ENCODE data around the gene MSRB3. TPM values are rescaled to one million over a fixed set of nuclear protein-coding genes. Genes with fewer than 3 reads are reported as not detected.

MSRB3 gene
- total RNA-seq, 1 experiment from 2014 or later = 1.8 TPM

DNA sequence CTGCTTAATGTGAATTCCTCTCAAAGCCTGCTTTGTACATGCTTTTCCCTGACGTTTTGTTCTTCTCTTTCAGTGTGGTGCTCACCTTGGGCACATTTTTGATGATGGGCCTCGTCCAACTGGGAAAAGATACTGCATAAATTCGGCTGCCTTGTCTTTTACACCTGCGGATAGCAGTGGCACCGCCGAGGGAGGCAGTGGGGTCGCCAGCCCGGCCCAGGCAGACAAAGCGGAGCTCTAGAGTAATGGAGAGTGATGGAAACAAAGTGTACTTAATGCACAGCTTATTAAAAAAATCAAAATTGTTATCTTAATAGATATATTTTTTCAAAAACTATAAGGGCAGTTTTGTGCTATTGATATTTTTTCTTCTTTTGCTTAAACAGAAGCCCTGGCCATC, 184.6 kb downstream of the MSRB3 start (continued):
- TF ChIP-seq, protein P1, sequence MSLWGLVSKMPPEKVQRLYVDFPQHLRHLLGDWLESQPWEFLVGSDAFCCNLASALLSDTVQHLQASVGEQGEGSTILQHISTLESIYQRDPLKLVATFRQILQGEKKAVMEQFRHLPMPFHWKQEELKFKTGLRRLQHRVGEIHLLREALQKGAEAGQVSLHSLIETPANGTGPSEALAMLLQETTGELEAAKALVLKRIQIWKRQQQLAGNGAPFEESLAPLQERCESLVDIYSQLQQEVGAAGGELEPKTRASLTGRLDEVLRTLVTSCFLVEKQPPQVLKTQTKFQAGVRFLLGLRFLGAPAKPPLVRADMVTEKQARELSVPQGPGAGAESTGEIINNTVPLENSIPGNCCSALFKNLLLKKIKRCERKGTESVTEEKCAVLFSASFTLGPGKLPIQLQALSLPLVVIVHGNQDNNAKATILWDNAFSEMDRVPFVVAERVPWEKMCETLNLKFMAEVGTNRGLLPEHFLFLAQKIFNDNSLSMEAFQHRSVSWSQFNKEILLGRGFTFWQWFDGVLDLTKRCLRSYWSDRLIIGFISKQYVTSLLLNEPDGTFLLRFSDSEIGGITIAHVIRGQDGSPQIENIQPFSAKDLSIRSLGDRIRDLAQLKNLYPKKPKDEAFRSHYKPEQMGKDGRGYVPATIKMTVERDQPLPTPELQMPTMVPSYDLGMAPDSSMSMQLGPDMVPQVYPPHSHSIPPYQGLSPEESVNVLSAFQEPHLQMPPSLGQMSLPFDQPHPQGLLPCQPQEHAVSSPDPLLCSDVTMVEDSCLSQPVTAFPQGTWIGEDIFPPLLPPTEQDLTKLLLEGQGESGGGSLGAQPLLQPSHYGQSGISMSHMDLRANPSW (CRISPR knock-in tag; conservative IDR thresholded peaks at IDR 0.05; ENCODE audit: low read depth) = no peak
- TF ChIP-seq, protein P2, sequence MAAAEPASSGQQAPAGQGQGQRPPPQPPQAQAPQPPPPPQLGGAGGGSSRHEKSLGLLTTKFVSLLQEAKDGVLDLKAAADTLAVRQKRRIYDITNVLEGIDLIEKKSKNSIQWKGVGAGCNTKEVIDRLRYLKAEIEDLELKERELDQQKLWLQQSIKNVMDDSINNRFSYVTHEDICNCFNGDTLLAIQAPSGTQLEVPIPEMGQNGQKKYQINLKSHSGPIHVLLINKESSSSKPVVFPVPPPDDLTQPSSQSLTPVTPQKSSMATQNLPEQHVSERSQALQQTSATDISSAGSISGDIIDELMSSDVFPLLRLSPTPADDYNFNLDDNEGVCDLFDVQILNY (CRISPR knock-in tag; IDR thresholded peaks at IDR 0.05) = no peak
- TF ChIP-seq TEAD4 (CRISPR knock-in tag; IDR thresholded peaks at IDR 0.05) (no peak), TEAD1 (CRISPR knock-in tag; IDR thresholded peaks at IDR 0.05) (no peak), ATF1 (CRISPR knock-in tag; IDR thresholded peaks at IDR 0.05) (no peak)
- TF ChIP-seq, protein P3, sequence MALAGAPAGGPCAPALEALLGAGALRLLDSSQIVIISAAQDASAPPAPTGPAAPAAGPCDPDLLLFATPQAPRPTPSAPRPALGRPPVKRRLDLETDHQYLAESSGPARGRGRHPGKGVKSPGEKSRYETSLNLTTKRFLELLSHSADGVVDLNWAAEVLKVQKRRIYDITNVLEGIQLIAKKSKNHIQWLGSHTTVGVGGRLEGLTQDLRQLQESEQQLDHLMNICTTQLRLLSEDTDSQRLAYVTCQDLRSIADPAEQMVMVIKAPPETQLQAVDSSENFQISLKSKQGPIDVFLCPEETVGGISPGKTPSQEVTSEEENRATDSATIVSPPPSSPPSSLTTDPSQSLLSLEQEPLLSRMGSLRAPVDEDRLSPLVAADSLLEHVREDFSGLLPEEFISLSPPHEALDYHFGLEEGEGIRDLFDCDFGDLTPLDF (CRISPR knock-in tag; IDR thresholded peaks at IDR 0.05) = no peak

DNA sequence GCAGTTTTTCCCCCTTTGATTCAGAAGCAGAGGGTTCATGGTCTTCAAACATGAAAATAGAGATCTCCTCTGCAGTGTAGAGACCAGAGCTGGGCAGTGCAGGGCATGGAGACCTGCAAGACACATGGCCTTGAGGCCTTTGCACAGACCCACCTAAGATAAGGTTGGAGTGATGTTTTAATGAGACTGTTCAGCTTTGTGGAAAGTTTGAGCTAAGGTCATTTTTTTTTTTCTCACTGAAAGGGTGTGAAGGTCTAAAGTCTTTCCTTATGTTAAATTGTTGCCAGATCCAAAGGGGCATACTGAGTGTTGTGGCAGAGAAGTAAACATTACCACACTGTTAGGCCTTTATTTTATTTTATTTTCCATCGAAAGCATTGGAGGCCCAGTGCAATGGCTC, 185.1 kb downstream of the MSRB3 start:
- Mint-ChIP-seq H3K27ac (no peak overlapping the region), H3K4me3 (no peak overlapping the region), H3K9me3 (0 out of 2 replicates have a peak, but pooled peaks cover 3% of the 10 kb centered on the region), H3K27me3 (ENCODE audit: low read depth) (no peaks in the 10 kb centered on the region), H3K4me1 (0 out of 2 replicates have a peak, but pooled peaks cover 2% of the 10 kb centered on the region), H3K36me3 (no peaks in the 10 kb centered on the region)
- DNase-seq (ENCODE audit: low spot score) (no peak), ATAC-seq (no peak)
- CTCF ChIA-PET = no interaction called here
- POLR2A ChIA-PET = no interaction called here
- TF ChIP-seq ZNF396 (CRISPR knock-in tag; IDR thresholded peaks at IDR 0.05; ENCODE audit: borderline replicate concordance) (no peak), FOXP1 (CRISPR knock-in tag; IDR thresholded peaks at IDR 0.05; ENCODE audit: borderline replicate concordance) (no peak), ESRRA (CRISPR knock-in tag; IDR thresholded peaks at IDR 0.05; ENCODE audit: borderline replicate concordance) (no peak), SP1 (CRISPR knock-in tag; conservative IDR thresholded peaks at IDR 0.05) (no peak), ZBTB21 (CRISPR knock-in tag; IDR thresholded peaks at IDR 0.05; ENCODE audit: borderline replicate concordance) (no peak)
- TF ChIP-seq, protein P4, sequence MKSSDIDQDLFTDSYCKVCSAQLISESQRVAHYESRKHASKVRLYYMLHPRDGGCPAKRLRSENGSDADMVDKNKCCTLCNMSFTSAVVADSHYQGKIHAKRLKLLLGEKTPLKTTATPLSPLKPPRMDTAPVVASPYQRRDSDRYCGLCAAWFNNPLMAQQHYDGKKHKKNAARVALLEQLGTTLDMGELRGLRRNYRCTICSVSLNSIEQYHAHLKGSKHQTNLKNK (CRISPR knock-in tag; IDR thresholded peaks at IDR 0.05) = no peak
- TF ChIP-seq, protein P5, sequence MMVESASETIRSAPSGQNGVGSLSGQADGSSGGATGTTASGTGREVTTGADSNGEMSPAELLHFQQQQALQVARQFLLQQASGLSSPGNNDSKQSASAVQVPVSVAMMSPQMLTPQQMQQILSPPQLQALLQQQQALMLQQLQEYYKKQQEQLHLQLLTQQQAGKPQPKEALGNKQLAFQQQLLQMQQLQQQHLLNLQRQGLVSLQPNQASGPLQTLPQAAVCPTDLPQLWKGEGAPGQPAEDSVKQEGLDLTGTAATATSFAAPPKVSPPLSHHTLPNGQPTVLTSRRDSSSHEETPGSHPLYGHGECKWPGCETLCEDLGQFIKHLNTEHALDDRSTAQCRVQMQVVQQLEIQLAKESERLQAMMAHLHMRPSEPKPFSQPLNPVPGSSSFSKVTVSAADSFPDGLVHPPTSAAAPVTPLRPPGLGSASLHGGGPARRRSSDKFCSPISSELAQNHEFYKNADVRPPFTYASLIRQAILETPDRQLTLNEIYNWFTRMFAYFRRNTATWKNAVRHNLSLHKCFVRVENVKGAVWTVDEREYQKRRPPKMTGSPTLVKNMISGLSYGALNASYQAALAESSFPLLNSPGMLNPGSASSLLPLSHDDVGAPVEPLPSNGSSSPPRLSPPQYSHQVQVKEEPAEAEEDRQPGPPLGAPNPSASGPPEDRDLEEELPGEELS (CRISPR knock-in tag; IDR thresholded peaks at IDR 0.05) = no peak
- TF ChIP-seq, protein P3 (CRISPR knock-in tag; IDR thresholded peaks at IDR 0.05) = no peak
- TF ChIP-seq, protein P6, sequence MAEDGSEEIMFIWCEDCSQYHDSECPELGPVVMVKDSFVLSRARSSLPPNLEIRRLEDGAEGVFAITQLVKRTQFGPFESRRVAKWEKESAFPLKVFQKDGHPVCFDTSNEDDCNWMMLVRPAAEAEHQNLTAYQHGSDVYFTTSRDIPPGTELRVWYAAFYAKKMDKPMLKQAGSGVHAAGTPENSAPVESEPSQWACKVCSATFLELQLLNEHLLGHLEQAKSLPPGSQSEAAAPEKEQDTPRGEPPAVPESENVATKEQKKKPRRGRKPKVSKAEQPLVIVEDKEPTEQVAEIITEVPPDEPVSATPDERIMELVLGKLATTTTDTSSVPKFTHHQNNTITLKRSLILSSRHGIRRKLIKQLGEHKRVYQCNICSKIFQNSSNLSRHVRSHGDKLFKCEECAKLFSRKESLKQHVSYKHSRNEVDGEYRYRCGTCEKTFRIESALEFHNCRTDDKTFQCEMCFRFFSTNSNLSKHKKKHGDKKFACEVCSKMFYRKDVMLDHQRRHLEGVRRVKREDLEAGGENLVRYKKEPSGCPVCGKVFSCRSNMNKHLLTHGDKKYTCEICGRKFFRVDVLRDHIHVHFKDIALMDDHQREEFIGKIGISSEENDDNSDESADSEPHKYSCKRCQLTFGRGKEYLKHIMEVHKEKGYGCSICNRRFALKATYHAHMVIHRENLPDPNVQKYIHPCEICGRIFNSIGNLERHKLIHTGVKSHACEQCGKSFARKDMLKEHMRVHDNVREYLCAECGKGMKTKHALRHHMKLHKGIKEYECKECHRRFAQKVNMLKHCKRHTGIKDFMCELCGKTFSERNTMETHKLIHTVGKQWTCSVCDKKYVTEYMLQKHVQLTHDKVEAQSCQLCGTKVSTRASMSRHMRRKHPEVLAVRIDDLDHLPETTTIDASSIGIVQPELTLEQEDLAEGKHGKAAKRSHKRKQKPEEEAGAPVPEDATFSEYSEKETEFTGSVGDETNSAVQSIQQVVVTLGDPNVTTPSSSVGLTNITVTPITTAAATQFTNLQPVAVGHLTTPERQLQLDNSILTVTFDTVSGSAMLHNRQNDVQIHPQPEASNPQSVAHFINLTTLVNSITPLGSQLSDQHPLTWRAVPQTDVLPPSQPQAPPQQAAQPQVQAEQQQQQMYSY (CRISPR knock-in tag; IDR thresholded peaks at IDR 0.05) = no peak
